B cell (primary cell): ENCODE measurements around the gene MST1.

Experiments used
- EZH2 ChIP-seq: IDR thresholded peaks from 2 replicates; pipeline ENCODE4 v1.6.1; 2012; ENCODE audit warnings: borderline replicate concordance, low read depth, mild to moderate bottlenecking, moderate library complexity, low read length; ENCODE audit not compliant: insufficient read depth, poor library complexity, severe bottlenecking
- TF ChIP-seq, protein P1 (sequence below): fragments of 200-600 bp; IDR thresholded peaks from one replicate; pipeline ENCODE4 v1.8.0; 2022; ENCODE audit warnings: antibody characterized with exemption, mild to moderate bottlenecking

DNA sequence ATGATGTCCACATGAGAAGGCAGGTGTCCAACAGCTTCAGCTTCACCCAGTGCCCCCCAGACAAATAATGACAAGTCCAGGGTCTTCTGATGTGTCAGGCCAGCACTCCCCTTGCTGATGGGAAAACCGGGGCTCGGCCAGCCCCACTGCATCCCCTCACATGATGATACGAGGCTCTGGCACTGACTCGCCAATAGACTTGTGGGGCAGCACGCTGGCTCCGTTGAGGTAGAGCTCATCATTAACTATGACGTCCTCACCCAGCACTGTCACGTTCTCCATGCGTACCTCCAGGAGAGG is 32.3 kb upstream of the MST1 start:
- TF ChIP-seq, protein P1, sequence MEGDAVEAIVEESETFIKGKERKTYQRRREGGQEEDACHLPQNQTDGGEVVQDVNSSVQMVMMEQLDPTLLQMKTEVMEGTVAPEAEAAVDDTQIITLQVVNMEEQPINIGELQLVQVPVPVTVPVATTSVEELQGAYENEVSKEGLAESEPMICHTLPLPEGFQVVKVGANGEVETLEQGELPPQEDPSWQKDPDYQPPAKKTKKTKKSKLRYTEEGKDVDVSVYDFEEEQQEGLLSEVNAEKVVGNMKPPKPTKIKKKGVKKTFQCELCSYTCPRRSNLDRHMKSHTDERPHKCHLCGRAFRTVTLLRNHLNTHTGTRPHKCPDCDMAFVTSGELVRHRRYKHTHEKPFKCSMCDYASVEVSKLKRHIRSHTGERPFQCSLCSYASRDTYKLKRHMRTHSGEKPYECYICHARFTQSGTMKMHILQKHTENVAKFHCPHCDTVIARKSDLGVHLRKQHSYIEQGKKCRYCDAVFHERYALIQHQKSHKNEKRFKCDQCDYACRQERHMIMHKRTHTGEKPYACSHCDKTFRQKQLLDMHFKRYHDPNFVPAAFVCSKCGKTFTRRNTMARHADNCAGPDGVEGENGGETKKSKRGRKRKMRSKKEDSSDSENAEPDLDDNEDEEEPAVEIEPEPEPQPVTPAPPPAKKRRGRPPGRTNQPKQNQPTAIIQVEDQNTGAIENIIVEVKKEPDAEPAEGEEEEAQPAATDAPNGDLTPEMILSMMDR: no peak
- TF ChIP-seq EZH2: no peak
